GM12892 (cell line): Measurements from ENCODE around the gene ANKS1B.

Experiments
- DNase-seq: peaks from one replicate; pipeline ENCODE4 v3.0.0; 2011; ENCODE audit not compliant: insufficient read length
- FAIRE-seq: peaks from 2 replicates; lab custom pipeline; 2011; peaks lifted over from hg19 to GRCh38; lab: Jason Lieb, UNC
- POLR2A ChIP-seq: IDR thresholded peaks from 2 replicates; pipeline ENCODE4 v1.6.1; 2011; ENCODE audit warnings: low read depth, low read length, control low read depth
- POLR2AphosphoS5 ChIP-seq: IDR thresholded peaks from 2 replicates; pipeline ENCODE4 v1.6.1; 2011; ENCODE audit warnings: low read depth, low read length, control low read depth
- TAF1 ChIP-seq: IDR thresholded peaks from 2 replicates; pipeline ENCODE4 v1.6.1; 2011; ENCODE audit warnings: low read depth, mild to moderate bottlenecking, control low read depth, low read length, borderline replicate concordance

ANKS1B gene

DNA sequence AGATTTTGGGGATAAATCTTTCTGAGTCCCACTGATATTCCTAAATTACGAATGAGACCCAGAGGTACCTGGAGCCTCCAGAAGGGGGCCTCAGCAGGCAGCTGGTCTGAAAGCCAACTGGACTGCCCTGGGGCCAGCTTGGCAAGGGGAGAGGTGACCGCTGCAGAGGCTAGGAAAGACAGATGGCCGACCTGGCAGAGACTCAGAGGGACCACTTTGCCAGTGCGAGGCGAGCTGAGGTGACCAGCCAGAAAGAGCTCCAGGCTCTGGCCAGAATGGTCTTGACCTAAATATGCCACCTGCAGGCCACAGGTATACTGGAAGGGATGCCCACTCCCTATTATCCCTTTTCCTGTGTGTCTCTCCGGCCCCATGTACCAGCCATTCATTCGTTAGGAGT lies 594.0 kb downstream of the ANKS1B start:
- FAIRE-seq = peak; percentile 78
- no peak for DNase-seq
- no peak for TF ChIP-seq POLR2A
- no peak for TF ChIP-seq POLR2AphosphoS5
- no peak for TF ChIP-seq TAF1

GRCh38 chr12:99389751-99390150 lies 595.0 kb downstream of the ANKS1B start:
- DNase-seq = no peak
- TF ChIP-seq POLR2AphosphoS5 = no peak
- no peak for TF ChIP-seq TAF1
- no peak for TF ChIP-seq POLR2A
- no peak for FAIRE-seq

DNA sequence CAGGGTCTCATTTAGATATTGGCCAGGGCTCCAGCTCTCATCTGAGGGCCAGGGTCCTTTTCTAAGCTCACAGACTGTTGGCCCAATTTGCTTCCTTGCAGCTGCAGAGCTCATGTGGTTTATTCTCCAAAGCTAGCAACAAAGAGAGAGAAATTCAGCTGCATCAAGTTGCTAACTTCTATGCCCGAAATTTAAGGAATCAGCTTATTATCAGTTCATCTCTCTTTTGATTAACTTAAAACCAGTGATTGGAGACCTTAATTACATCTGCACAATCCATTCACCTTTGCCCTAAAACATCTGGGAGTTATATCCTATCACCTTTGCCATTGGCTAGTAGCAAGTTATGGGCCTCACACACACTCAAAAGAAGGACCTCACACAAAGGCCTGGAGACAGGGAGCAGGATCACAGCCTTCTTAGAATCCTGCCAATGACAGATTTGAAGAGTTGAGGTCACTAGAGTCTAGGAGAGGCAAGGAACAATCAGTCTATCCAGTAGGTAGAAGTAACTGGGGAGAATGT lies 596.0 kb downstream of the ANKS1B start:
- no peak for TF ChIP-seq POLR2AphosphoS5
- no peak for TF ChIP-seq TAF1
- TF ChIP-seq POLR2A = no peak
- DNase-seq (no peak), FAIRE-seq (no peak)

- TF ChIP-seq POLR2AphosphoS5 = no peak
- no peak for TF ChIP-seq POLR2A
- TF ChIP-seq TAF1 = no peak
- no peak for FAIRE-seq
- DNase-seq = no peak
Measured at GRCh38 chr12:99387661-99388060, 597.1 kb downstream of the ANKS1B start.

DNA sequence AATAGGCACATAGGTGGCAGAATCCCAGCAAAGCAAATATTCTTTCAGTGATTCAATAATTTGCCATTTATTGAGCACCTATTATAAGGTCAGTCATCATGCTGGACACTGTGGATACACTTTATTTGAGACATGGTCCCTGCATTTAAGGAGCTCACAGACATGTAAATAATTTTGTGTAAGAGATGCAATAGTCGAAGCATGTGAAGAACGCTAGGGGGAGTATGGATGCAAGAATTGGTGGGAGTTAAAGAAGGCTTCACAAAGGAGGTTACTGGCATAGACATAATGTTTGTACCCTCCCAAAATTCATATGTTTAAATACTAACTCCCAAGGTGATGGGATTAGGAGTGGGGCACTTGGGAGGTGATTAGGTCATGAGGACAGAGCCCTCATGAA lies 597.8 kb downstream of the ANKS1B start:
- TF ChIP-seq POLR2A (no peak), POLR2AphosphoS5 (no peak), TAF1 (no peak)
- FAIRE-seq (peak; percentile 65), DNase-seq (no peak)

- DNase-seq = no peak
- FAIRE-seq = peak; percentile 65
- TF ChIP-seq POLR2AphosphoS5 = no peak
- TF ChIP-seq POLR2A = no peak
- TF ChIP-seq TAF1 = no peak
Measured at GRCh38 chr12:99383258-99383657, 601.5 kb downstream of the ANKS1B start.

DNA sequence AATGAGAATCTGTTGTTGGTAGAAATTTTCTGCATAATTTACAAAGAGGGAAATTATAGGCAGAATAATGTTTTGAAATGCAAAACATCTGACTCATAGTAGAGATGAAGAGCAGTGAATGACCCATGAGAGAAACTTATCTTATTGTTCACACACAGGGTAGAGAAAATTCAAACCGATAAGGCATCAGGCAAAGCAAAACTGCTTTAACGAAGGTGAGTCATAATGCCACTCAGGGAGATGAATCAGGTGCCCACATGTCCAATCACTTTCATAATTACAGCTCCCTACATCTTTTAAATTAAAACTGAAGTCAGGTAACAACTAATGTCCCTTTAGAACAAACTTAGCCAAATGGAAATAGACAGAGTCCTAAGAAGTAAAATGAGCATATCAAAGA lies 602.7 kb downstream of the ANKS1B start:
- FAIRE-seq = peak; percentile 86
- DNase-seq = no peak
- TF ChIP-seq POLR2AphosphoS5 = no peak
- TF ChIP-seq POLR2A = no peak
- TF ChIP-seq TAF1 = no peak

- FAIRE-seq (no peak), DNase-seq (no peak)
- TF ChIP-seq POLR2A (no peak), POLR2AphosphoS5 (no peak), TAF1 (no peak)
Measured at GRCh38 chr12:99380701-99381100, 604.0 kb downstream of the ANKS1B start.

DNA sequence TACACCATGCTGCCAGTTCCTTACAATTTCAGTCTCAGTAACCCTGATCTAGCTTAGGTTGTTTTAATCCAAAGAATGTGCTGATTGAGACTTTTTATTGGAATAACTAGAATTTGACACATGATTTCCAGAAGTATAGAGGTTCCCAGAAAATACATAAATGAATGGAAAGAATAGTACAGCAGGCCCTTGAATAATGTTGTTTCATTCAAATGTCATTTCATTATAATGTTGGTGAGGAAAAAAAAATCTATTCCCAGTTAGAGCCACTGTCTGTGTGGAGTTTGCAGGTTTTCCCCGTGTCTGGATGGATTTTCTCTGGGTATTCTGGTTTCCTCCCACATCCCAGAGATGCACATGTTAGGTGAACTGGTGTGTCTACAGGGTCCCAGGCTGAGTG lies 610.7 kb downstream of the ANKS1B start:
- TF ChIP-seq POLR2AphosphoS5 = no peak
- no peak for TF ChIP-seq POLR2A
- no peak for TF ChIP-seq TAF1
- no peak for DNase-seq
- no peak for FAIRE-seq

DNA sequence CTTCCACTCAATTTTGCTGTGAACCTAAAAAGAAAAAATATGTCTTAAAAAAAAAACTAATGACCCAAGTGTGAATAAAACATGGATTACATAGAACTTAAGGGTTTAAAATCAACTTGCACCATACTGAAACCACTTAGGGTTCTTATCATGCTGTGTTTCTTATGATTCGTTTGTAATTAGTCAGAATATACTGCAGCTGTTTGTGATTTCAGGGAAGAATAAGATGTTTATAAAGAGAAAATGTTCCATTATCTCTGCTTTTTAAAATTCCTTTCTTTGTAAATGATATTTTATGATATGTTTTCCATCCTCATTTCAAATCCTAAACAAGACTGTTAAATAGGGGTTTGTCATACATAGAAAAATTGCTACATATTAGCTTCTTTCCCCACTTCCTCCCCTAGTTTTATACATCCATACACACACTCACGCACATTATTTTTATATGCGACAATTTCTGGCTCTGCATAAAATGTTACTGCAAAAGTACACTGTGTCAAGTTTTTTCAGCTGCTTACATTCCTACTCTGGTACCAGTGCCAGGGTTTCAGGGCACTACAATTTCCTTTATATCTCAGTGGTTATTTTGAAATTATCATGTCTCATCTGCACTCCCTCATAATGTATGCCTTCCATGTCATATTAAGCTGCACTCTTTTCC lies 612.3 kb downstream of the ANKS1B start:
- no peak for FAIRE-seq
- TF ChIP-seq POLR2A = no peak
- TF ChIP-seq TAF1 = no peak
- TF ChIP-seq POLR2AphosphoS5 = no peak
- DNase-seq = no peak

- FAIRE-seq (no peak), DNase-seq (no peak)
- no peak for TF ChIP-seq POLR2A
- TF ChIP-seq TAF1 = no peak
- TF ChIP-seq POLR2AphosphoS5 = no peak
Measured at GRCh38 chr12:99370421-99371138, 614.2 kb downstream of the ANKS1B start.
